ENCODE results near the gene DGKB.

DNA sequence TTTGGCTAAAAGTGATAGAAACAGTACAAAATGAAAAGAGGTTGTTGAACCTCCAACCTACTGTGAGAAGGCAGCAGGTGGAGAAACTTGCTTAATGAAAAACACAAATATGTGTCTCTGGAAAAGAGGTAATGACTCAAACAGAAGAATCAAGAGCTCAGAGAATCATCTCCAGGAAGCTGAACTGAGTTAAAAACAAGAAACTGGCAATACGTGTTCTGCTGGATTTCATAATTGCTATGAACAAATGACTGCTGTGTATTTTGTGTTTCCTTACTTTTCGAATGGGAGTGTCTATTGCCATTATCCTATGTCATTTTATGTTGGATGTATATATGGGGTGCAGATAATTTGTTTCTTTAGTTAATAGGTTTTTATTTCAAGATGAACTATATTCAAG lies 401.1 kb downstream of the DGKB start:
- no peak for TF ChIP-seq EZH2 (IDR thresholded peaks at IDR 0.05)
- no peak for TF ChIP-seq CTCF (IDR thresholded peaks at IDR 0.05)
